IMR-90 (cell line): Measurements from ENCODE around the gene ANKRD55. TPM values are rescaled to one million over a fixed set of nuclear protein-coding genes. Genes with fewer than 3 reads are reported as not detected.

Experiments
- ATAC-seq: fragments of 200-7000 bp; cut with Tn5 transposase; 2 replicates; pipeline ENCODE4 v1.9.1; 2020; ENCODE audit warnings: low read depth, mild to moderate bottlenecking, moderate library complexity
- BruUV-seq: library from RNA; stranded (reverse); fragments of 400-500 nt; replicated peaks from 2 replicates; lab custom pipeline; 2021; lab: Mats Ljungman, UMichigan
- CTCF ChIA-PET: fragments of 300-600 bp; formaldehyde crosslinking; extraction: SDS; loops from one replicate; lab custom pipeline; 2021; ENCODE audit warnings: antibody characterized with exemption; lab: Yijun Ruan, JAX
- POLR2A ChIA-PET: fragments of 300-600 bp; sonication (Branson Sonifier 250); formaldehyde crosslinking; loops from one replicate; lab custom pipeline; 2022; ENCODE audit warnings: antibody characterized with exemption; ENCODE audit not compliant: unreplicated experiment; lab: Charles Lee
- DNase-seq: peaks from one replicate; pipeline ENCODE4 v3.0.0; 2013
- H2AFZ ChIP-seq: replicated peaks from 2 replicates; pipeline ENCODE3; 2013; ENCODE audit warnings: low read length, mild to moderate bottlenecking; ENCODE audit not compliant: poor library complexity
- H2AK5ac ChIP-seq: 2 replicates; pipeline ENCODE4 v1.6.1; 2013; ENCODE audit warnings: low read depth, low read length, inconsistent platforms
- H2AK9ac ChIP-seq: replicated peaks from 2 replicates; pipeline ENCODE3; 2013; ENCODE audit warnings: mild to moderate bottlenecking, low read depth, low read length, moderate library complexity; ENCODE audit not compliant: poor library complexity
- H2BK120ac ChIP-seq: 2 replicates; pipeline ENCODE4 v1.6.1; 2013; ENCODE audit warnings: low read depth, low read length, inconsistent platforms
- H2BK15ac ChIP-seq: 3 replicates; pipeline ENCODE4 v1.6.1; 2013; ENCODE audit warnings: low read depth, low read length, inconsistent platforms
- H2BK20ac ChIP-seq: 2 replicates; pipeline ENCODE4 v1.6.1; 2013; ENCODE audit warnings: low read depth, mild to moderate bottlenecking, inconsistent platforms, low read length, moderate library complexity
- H2BK5ac ChIP-seq: 2 replicates; pipeline ENCODE4 v1.6.1; 2013; ENCODE audit warnings: mild to moderate bottlenecking, low read depth, low read length, inconsistent platforms; ENCODE audit not compliant: poor library complexity, severe bottlenecking
- H3K14ac ChIP-seq: replicated peaks from 2 replicates; pipeline ENCODE4 v1.6.1; 2013; ENCODE audit warnings: low read depth, low read length, inconsistent platforms
- H3K18ac ChIP-seq: 2 replicates; pipeline ENCODE4 v1.6.1; 2013; ENCODE audit warnings: low read depth, low read length, control low read depth
- H3K23ac ChIP-seq: 2 replicates; pipeline ENCODE4 v1.6.1; 2013; ENCODE audit warnings: low read depth, low read length, inconsistent platforms
- H3K27ac ChIP-seq: 2 replicates; pipeline ENCODE4 v1.5.1; 2013; ENCODE audit warnings: mild to moderate bottlenecking, control low read depth, low read length; ENCODE audit not compliant: insufficient read depth
- H3K27me3 ChIP-seq: 2 replicates; pipeline ENCODE4 v1.6.1; 2013; ENCODE audit warnings: low read length; ENCODE audit not compliant: control insufficient read depth, insufficient read depth
- H3K36me3 ChIP-seq: 2 replicates; pipeline ENCODE4 v1.6.1; 2013; ENCODE audit warnings: low read length, mixed read lengths; ENCODE audit not compliant: control insufficient read depth, insufficient read depth
- H3K4ac ChIP-seq: 2 replicates; pipeline ENCODE4 v1.6.1; 2013; ENCODE audit warnings: low read depth, low read length, inconsistent platforms
- H3K4me1 ChIP-seq: 2 replicates; pipeline ENCODE4 v1.6.1; 2013; ENCODE audit warnings: low read length, mixed read lengths; ENCODE audit not compliant: control insufficient read depth, insufficient read depth
- H3K4me2 ChIP-seq: 2 replicates; pipeline ENCODE4 v1.6.1; 2013; ENCODE audit warnings: low read depth, mild to moderate bottlenecking, control low read depth, low read length, moderate library complexity
- H3K4me3 ChIP-seq: 2 replicates; pipeline ENCODE4 v1.5.1; 2013; ENCODE audit warnings: low read depth, mild to moderate bottlenecking, control low read depth, low read length, moderate library complexity; ENCODE audit not compliant: insufficient read depth
- H3K56ac ChIP-seq: 2 replicates; pipeline ENCODE4 v1.6.1; 2013; ENCODE audit warnings: low read length, inconsistent platforms; ENCODE audit not compliant: insufficient read depth; ENCODE audit errors: extremely low read depth
- H3K79me1 ChIP-seq, 2 experiments: 2 replicates each; pipeline ENCODE4 v1.6.1; 2013; ENCODE audit warnings: low read length in 2 of 2, inconsistent platforms in 1 of 2, low read depth in 1 of 2
- H3K9ac ChIP-seq: 2 replicates; pipeline ENCODE4 v1.6.1; 2013; ENCODE audit warnings: low read depth, low read length, control low read depth
- H3K9me1 ChIP-seq: 2 replicates; pipeline ENCODE4 v1.6.1; 2013; ENCODE audit warnings: low read length, inconsistent platforms; ENCODE audit not compliant: insufficient read depth
- H3K9me3 ChIP-seq: 2 replicates; pipeline ENCODE4 v1.6.1; 2013; ENCODE audit warnings: low read length; ENCODE audit not compliant: control insufficient read depth, insufficient read depth
- H4K20me1 ChIP-seq: 2 replicates; pipeline ENCODE4 v1.6.1; 2013; ENCODE audit warnings: low read length, inconsistent platforms; ENCODE audit not compliant: insufficient read depth
- H4K5ac ChIP-seq: 2 replicates; pipeline ENCODE4 v1.6.1; 2013; ENCODE audit warnings: mild to moderate bottlenecking, low read depth, low read length, control low read depth
- H4K8ac ChIP-seq, 2 experiments: 2 replicates each; pipeline ENCODE4 v1.6.1; 2013; ENCODE audit warnings: low read depth in 2 of 2, low read length in 2 of 2, control low read depth in 1 of 2, inconsistent platforms in 1 of 2
- H4K91ac ChIP-seq: 2 replicates; pipeline ENCODE4 v1.6.1; 2013; ENCODE audit warnings: low read depth, low read length, inconsistent platforms; ENCODE audit not compliant: insufficient read depth
- BHLHE40 ChIP-seq: fragments of 150-350 bp; IDR thresholded peaks from 2 replicates; pipeline ENCODE4 v1.6.1; 2016; ENCODE audit warnings: mild to moderate bottlenecking, low read depth, low read length
- CEBPB ChIP-seq: IDR thresholded peaks from 2 replicates; pipeline ENCODE4 v1.6.1; 2012; ENCODE audit warnings: low read depth, low read length, improper control_type of control experiment
- CHD1 ChIP-seq: IDR thresholded peaks from 2 replicates; pipeline ENCODE4 v1.6.1; 2012; ENCODE audit warnings: low read depth, low read length, improper control_type of control experiment
- FOS ChIP-seq: fragments of 150-350 bp; IDR thresholded peaks from 2 replicates; pipeline ENCODE4 v1.6.1; 2016; ENCODE audit warnings: low read depth, low read length
- MAFK ChIP-seq: IDR thresholded peaks from 2 replicates; pipeline ENCODE4 v1.6.1; 2012; ENCODE audit warnings: low read depth, low read length, improper control_type of control experiment
- MXI1 ChIP-seq: IDR thresholded peaks from 2 replicates; pipeline ENCODE4 v1.6.1; 2012; ENCODE audit warnings: low read depth, mild to moderate bottlenecking, low read length, moderate library complexity, borderline replicate concordance
- NFE2L2 ChIP-seq: fragments of 150-350 bp; IDR thresholded peaks from 2 replicates; pipeline ENCODE4 v1.6.1; 2016; ENCODE audit warnings: low read depth, mild to moderate bottlenecking, low read length
- POLR2A ChIP-seq: IDR thresholded peaks from 2 replicates; pipeline ENCODE4 v1.6.1; 2012; ENCODE audit warnings: mild to moderate bottlenecking, low read depth, low read length
- RAD21 ChIP-seq: IDR thresholded peaks from 2 replicates; pipeline ENCODE4 v1.6.1; 2012; ENCODE audit warnings: low read length, improper control_type of control experiment
- RCOR1 ChIP-seq: IDR thresholded peaks from 2 replicates; pipeline ENCODE4 v1.6.1; 2012; ENCODE audit warnings: mild to moderate bottlenecking, low read length, improper control_type of control experiment; ENCODE audit not compliant: insufficient replicate concordance
- RFX5 ChIP-seq: IDR thresholded peaks from 2 replicates; pipeline ENCODE4 v1.8.0; 2012; ENCODE audit warnings: low read depth, mild to moderate bottlenecking, low read length, moderate library complexity
- WGBS, 2 experiments: methylation state at CpG; one replicate each; pipeline versions ENCODE4 v1.1.5 to v1.1.7; 2013; ENCODE audit warnings: missing lambda C conversion rate in 2 of 2; ENCODE audit not compliant: insufficient read length in 1 of 2; ENCODE audit errors: extremely low coverage in 2 of 2; 5-methylcytosine and 5-hydroxymethylcytosine counted together
- dilution Hi-C: fragments of 300-500 bp; cut with HindIII; formaldehyde crosslinking; loops from one replicate; pipeline ENCODE4 v1.14.3; 2018; ENCODE audit warnings: low sequenced_read_pairs; ENCODE audit not compliant: unreplicated experiment
- in situ Hi-C: fragments of 300-500 bp; cut with MboI; formaldehyde crosslinking; loops from 3 replicates; pipeline ENCODE4 v1.14.3; 2019; ENCODE audit warnings: low sequenced_read_pairs, inconsistent platforms, mixed read lengths
- intact Hi-C: fragments of 100-400 bp; cut with micrococcal nuclease; formaldehyde crosslinking; loops from 2 replicates; pipeline ENCODE4 v1.10.0; 2022
- polyA plus RNA-seq, 3 experiments: library from polyadenylated mRNA; depleted of rRNA; stranded (reverse); fragments of >200 nt; gene quantifications; 2 replicates each; pipeline ENCODE4 v1.2.3, GENCODE V29; 2012; ENCODE audit warnings: low replicate concordance in 1 of 3
- total RNA-seq: library from RNA; depleted of rRNA; stranded (reverse); fragments of >200 nt; gene quantifications from 2 replicates; pipeline ENCODE4 v1.2.3, GENCODE V29; 2012
- TF ChIP-seq, protein P1 (sequence below): conservative IDR thresholded peaks from 2 replicates; pipeline ENCODE4 v1.5.1; 2012; ENCODE audit warnings: mild to moderate bottlenecking, low read depth, low read length, improper control_type of control experiment

Gene ANKRD55
- total and polyA plus RNA-seq, 2 of the 4 experiments (the other 2 are of a cell fraction) = not detected

DNA sequence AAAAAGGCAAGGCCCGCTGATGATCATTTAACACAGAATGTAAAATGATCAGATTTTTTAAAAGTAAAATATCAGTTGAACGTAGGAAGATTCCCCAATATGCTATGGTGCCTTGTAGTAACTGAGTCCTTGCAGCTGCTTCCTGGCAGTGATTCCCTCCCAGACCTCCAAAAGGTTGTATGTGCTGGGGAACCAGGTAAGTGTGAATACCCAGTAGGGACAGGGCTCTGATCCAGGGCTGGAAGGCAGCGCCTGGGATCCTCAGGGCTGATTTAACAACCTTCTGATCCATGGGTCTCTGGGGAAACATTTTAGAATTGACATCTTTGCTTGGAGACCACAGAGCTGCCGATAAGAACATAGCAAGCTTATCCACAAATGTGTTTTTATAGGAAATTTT lies 161.7 kb downstream of the ANKRD55 start:
- Histone ChIP-seq H3K14ac (peak overlapping the region; percentile 38; the same call in 1 of the 2 replicates), H3K4ac (no peak overlapping the region; the same call in 1 of the 2 replicates), H3K4me2 (no peak overlapping the region), H3K79me1 (no peaks in the 10 kb centered on the region), H3K18ac (no peak overlapping the region), H3K23ac (no peak overlapping the region), H3K9me3 (no peaks in the 10 kb centered on the region), H4K20me1 (no peaks in the 10 kb centered on the region), H2BK120ac (no peak overlapping the region), H3K4me1 (peaks cover 14% of the 10 kb centered on the region; the same call in 1 of the 2 replicates), H3K9ac (no peak overlapping the region), H2AFZ (no peak overlapping the region), H3K9me1 (peaks cover 9% of the 10 kb centered on the region; the same call in 1 of the 2 replicates), H2AK5ac (no peak overlapping the region), H4K91ac (peak overlapping the region; percentile 23; the same call in 1 of the 2 replicates), H2BK5ac (no peak overlapping the region), H2AK9ac (no peak overlapping the region), H3K4me3 (no peak overlapping the region), H4K5ac (no peak overlapping the region), H2BK20ac (no peak overlapping the region), H4K8ac (no peak overlapping the region; a peak in 1 of 4 replicates), H2BK15ac (no peak overlapping the region), H3K27me3 (no peaks in the 10 kb centered on the region), H3K36me3 (no peaks in the 10 kb centered on the region), H3K56ac (no peak overlapping the region), H3K27ac (no peak overlapping the region)
- intact Hi-C loops (no loop called here), dilution Hi-C loops (no loop called here), in situ Hi-C loops (no loop called here)
- POLR2A ChIA-PET = no interaction called here
- TF ChIP-seq RFX5 = no peak
- no peak for TF ChIP-seq POLR2A
- TF ChIP-seq, protein P1, sequence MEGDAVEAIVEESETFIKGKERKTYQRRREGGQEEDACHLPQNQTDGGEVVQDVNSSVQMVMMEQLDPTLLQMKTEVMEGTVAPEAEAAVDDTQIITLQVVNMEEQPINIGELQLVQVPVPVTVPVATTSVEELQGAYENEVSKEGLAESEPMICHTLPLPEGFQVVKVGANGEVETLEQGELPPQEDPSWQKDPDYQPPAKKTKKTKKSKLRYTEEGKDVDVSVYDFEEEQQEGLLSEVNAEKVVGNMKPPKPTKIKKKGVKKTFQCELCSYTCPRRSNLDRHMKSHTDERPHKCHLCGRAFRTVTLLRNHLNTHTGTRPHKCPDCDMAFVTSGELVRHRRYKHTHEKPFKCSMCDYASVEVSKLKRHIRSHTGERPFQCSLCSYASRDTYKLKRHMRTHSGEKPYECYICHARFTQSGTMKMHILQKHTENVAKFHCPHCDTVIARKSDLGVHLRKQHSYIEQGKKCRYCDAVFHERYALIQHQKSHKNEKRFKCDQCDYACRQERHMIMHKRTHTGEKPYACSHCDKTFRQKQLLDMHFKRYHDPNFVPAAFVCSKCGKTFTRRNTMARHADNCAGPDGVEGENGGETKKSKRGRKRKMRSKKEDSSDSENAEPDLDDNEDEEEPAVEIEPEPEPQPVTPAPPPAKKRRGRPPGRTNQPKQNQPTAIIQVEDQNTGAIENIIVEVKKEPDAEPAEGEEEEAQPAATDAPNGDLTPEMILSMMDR = no peak
- TF ChIP-seq BHLHE40 = no peak
- no peak for TF ChIP-seq RCOR1
- TF ChIP-seq CEBPB = no peak
- TF ChIP-seq RAD21 = no peak
- TF ChIP-seq CHD1 = no peak
- TF ChIP-seq NFE2L2 = no peak
- TF ChIP-seq MAFK = no peak
- no peak for TF ChIP-seq MXI1
- no peak for TF ChIP-seq FOS
- CTCF ChIA-PET = interaction anchor here (0.8 kb wide), 1 partner anchor 960 kb away, joined by 3 read pairs; no protein-coding TSS in a partner anchor
- no peak for DNase-seq
- ATAC-seq = no peak
- no TSS peak for BruUV-seq
- no CpG with 5 or more reads among the region's 4 CpGs for WGBS, 2 experiments
